K562 (cell line): ENCODE data around the gene PHTF2. TPM values are rescaled to one million over a fixed set of nuclear protein-coding genes. Genes with fewer than 3 reads are reported as not detected.
A peak's percentile ranks its signal among the peaks of the same experiment; 100 is the strongest.

Experiments used
- ELF1 ChIP-seq: fragments of 200-800 bp; sonication (Bioruptor generic); IDR thresholded peaks from 2 replicates; pipeline ENCODE4 v1.6.1; 2016; ENCODE audit warnings: missing genetic modification characterization, missing compliant biosample characterization
- FOSL1 ChIP-seq: fragments of 200-800 bp; sonication (Bioruptor generic); conservative IDR thresholded peaks from 2 replicates; pipeline ENCODE4 v1.6.1; 2016; ENCODE audit warnings: missing genetic modification characterization, missing compliant biosample characterization
- HMG20A ChIP-seq: fragments of 450-650 bp; formaldehyde crosslinking; conservative IDR thresholded peaks from 2 replicates; pipeline ENCODE4 v1.4.0; 2020; ENCODE audit warnings: mild to moderate bottlenecking, mixed read lengths
- KLF13 ChIP-seq: fragments of 450-650 bp; IDR thresholded peaks from 2 replicates; pipeline ENCODE4 v1.6.1; 2016; ENCODE audit warnings: missing genetic modification characterization, low read depth, mild to moderate bottlenecking, missing compliant biosample characterization, moderate library complexity, borderline replicate concordance
- MBD2 ChIP-seq: sonication (generic); IDR thresholded peaks from 2 replicates; pipeline ENCODE4 v1.6.1; 2016; ENCODE audit warnings: low read depth, borderline replicate concordance
- MTF1 ChIP-seq: fragments of 250-450 bp; sonication (Bioruptor Pico); IDR thresholded peaks from 2 replicates; pipeline ENCODE4 v1.9.0; 2021; ENCODE audit warnings: moderate library complexity, mild to moderate bottlenecking, inconsistent platforms, borderline replicate concordance
- MXI1 ChIP-seq: IDR thresholded peaks from 2 replicates; pipeline ENCODE4 v1.6.1; 2011; ENCODE audit warnings: low read depth, mild to moderate bottlenecking, improper control_type of control experiment, low read length
- RBM14 ChIP-seq: fragments of 200-400 bp; formaldehyde crosslinking; IDR thresholded peaks from 2 replicates; pipeline ENCODE4 v1.6.1; 2018; ENCODE audit warnings: low read depth, mild to moderate bottlenecking, low read length, moderate library complexity, borderline replicate concordance; ENCODE audit not compliant: insufficient read depth
- RBM34 ChIP-seq: fragments of 200-400 bp; formaldehyde crosslinking; IDR thresholded peaks from 2 replicates; pipeline ENCODE4 v1.6.1; 2018; ENCODE audit warnings: low read length, borderline replicate concordance; ENCODE audit not compliant: insufficient read depth
- TEAD1 ChIP-seq, 2 experiments: fragments of 450-650 bp in 1 of 2; sonication (generic) in 1 of 2; formaldehyde crosslinking; IDR thresholded peaks; 2 replicates each; pipeline versions ENCODE4 v1.4.0 to v1.8.0; 2020 to 2022; ENCODE audit warnings: mild to moderate bottlenecking in 2 of 2, missing genetic modification reagents in 1 of 2
- ZNF699 ChIP-seq: fragments of 250-450 bp; sonication (Bioruptor Pico); IDR thresholded peaks from 2 replicates; pipeline ENCODE4 v1.8.0; 2021; ENCODE audit warnings: mild to moderate bottlenecking, moderate library complexity; ENCODE audit not compliant: insufficient replicate concordance
- ZNF79 ChIP-seq: fragments of 250-450 bp; sonication (Bioruptor Pico); IDR thresholded peaks from 2 replicates; pipeline ENCODE4 v1.4.0; 2020; ENCODE audit warnings: low read depth, mild to moderate bottlenecking, moderate library complexity
- polyA plus RNA-seq, 8 experiments: library from polyadenylated mRNA; depleted of rRNA in 4 of 8; stranded (reverse) in 5 of 8; unstranded in 3 of 8; fragments of >200 nt; fragmentation: Nextera tagmentation in 2 of 8; fragmentation: Illumina TruSeq in 1 of 8; extraction: Ambion mirVana in 2 of 8; extraction: Trizol in 1 of 8; gene quantifications; 2 replicates each; pipeline versions ENCODE4 v1.2.1 to v1.2.3, GENCODE V29; 2011 to 2014; ENCODE audit warnings: inconsistent platforms in 1 of 8, missing spikeins in 1 of 8
- total RNA-seq, 7 experiments: library from RNA; depleted of rRNA in 6 of 7; stranded (reverse); fragments of >200 nt in 6 of 7; fragmentation: Illumina TruSeq in 2 of 7; extraction: Trizol in 2 of 7; gene quantifications; 2 replicates each; pipeline versions ENCODE4 v1.2.1 to v1.2.3, GENCODE V29; 2011 to 2021; ENCODE audit warnings: low replicate concordance in 1 of 7
- TF ChIP-seq, protein P1 (sequence below): IDR thresholded peaks from 2 replicates; pipeline ENCODE4 v1.6.1; 2014; ENCODE audit warnings: antibody characterized with exemption
- TF ChIP-seq, protein P2 (sequence below): IDR thresholded peaks from 3 replicates; pipeline ENCODE4 v1.6.1; 2011; ENCODE audit warnings: borderline replicate concordance, mild to moderate bottlenecking, moderate library complexity; ENCODE audit not compliant: insufficient read length; ENCODE audit errors: extremely low read depth
- TF ChIP-seq, protein P3 (sequence below): fragments of 450-650 bp; IDR thresholded peaks from 2 replicates; pipeline ENCODE4 v1.6.1; 2016; ENCODE audit warnings: mild to moderate bottlenecking
- TF ChIP-seq, protein P4 (sequence below): fragments of 250-450 bp; sonication (Bioruptor Pico); IDR thresholded peaks from 2 replicates; pipeline ENCODE4 v1.8.0; 2021; ENCODE audit warnings: borderline replicate concordance, mild to moderate bottlenecking, moderate library complexity; ENCODE audit not compliant: poor library complexity, severe bottlenecking
- TF ChIP-seq, protein P5 (sequence below): fragments of 450-650 bp; IDR thresholded peaks from 2 replicates; pipeline ENCODE4 v1.6.1; 2017; ENCODE audit warnings: antibody characterized with exemption

The PHTF2 gene
- total and polyA plus RNA-seq, 9 of the 15 experiments (the other 6 are each of a cell fraction or from before 2014, with no cell fraction given) = 17.9 to 43.6 (median 25.4) TPM

DNA sequence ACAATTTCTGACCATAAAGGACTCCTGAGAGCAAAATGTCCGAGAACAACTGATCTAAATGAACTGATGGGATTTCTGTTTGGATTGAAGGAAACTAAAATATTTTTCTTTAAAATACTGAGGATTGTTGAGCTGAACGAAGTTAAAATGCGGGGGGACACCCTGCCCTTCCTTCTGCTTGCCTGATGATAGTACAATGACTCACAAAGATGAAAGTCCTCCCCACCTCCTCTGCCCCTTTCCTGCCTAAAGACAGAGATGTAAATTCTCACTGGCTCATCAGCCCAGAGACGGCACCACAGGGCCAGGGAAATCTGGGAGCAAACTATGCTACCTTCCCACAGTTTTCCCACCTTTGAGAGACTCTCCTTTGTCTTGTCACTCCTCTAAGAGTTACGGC is 180.6 kb downstream of the PHTF2 start (continued):
- TF ChIP-seq RBM34 = no peak
- TF ChIP-seq, protein P1, sequence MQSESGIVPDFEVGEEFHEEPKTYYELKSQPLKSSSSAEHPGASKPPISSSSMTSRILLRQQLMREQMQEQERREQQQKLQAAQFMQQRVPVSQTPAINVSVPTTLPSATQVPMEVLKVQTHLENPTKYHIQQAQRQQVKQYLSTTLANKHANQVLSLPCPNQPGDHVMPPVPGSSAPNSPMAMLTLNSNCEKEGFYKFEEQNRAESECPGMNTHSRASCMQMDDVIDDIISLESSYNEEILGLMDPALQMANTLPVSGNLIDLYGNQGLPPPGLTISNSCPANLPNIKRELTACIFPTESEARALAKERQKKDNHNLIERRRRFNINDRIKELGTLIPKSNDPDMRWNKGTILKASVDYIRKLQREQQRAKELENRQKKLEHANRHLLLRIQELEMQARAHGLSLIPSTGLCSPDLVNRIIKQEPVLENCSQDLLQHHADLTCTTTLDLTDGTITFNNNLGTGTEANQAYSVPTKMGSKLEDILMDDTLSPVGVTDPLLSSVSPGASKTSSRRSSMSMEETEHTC = no peak
- TF ChIP-seq ELF1 (tag) = no peak
- no peak for TF ChIP-seq MTF1 (CRISPR knock-in tag)
- no peak for TF ChIP-seq TEAD1 (CRISPR knock-in tag; IDR thresholded peaks at IDR 0.05)
- TF ChIP-seq, protein P2, sequence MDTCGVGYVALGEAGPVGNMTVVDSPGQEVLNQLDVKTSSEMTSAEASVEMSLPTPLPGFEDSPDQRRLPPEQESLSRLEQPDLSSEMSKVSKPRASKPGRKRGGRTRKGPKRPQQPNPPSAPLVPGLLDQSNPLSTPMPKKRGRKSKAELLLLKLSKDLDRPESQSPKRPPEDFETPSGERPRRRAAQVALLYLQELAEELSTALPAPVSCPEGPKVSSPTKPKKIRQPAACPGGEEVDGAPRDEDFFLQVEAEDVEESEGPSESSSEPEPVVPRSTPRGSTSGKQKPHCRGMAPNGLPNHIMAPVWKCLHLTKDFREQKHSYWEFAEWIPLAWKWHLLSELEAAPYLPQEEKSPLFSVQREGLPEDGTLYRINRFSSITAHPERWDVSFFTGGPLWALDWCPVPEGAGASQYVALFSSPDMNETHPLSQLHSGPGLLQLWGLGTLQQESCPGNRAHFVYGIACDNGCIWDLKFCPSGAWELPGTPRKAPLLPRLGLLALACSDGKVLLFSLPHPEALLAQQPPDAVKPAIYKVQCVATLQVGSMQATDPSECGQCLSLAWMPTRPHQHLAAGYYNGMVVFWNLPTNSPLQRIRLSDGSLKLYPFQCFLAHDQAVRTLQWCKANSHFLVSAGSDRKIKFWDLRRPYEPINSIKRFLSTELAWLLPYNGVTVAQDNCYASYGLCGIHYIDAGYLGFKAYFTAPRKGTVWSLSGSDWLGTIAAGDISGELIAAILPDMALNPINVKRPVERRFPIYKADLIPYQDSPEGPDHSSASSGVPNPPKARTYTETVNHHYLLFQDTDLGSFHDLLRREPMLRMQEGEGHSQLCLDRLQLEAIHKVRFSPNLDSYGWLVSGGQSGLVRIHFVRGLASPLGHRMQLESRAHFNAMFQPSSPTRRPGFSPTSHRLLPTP = no peak
- TF ChIP-seq MXI1 = no peak
- no peak for TF ChIP-seq RBM14
- no peak for TF ChIP-seq HMG20A (CRISPR knock-in tag)
- no peak for TF ChIP-seq ZNF79
- TF ChIP-seq, protein P3, sequence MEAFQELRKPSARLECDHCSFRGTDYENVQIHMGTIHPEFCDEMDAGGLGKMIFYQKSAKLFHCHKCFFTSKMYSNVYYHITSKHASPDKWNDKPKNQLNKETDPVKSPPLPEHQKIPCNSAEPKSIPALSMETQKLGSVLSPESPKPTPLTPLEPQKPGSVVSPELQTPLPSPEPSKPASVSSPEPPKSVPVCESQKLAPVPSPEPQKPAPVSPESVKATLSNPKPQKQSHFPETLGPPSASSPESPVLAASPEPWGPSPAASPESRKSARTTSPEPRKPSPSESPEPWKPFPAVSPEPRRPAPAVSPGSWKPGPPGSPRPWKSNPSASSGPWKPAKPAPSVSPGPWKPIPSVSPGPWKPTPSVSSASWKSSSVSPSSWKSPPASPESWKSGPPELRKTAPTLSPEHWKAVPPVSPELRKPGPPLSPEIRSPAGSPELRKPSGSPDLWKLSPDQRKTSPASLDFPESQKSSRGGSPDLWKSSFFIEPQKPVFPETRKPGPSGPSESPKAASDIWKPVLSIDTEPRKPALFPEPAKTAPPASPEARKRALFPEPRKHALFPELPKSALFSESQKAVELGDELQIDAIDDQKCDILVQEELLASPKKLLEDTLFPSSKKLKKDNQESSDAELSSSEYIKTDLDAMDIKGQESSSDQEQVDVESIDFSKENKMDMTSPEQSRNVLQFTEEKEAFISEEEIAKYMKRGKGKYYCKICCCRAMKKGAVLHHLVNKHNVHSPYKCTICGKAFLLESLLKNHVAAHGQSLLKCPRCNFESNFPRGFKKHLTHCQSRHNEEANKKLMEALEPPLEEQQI = no peak
- TF ChIP-seq MBD2 = no peak
- no peak for TF ChIP-seq ZNF699
- peak; percentile 79 for TF ChIP-seq FOSL1 (tag)
- no peak for TF ChIP-seq KLF13 (tag)
- TF ChIP-seq, protein P4, sequence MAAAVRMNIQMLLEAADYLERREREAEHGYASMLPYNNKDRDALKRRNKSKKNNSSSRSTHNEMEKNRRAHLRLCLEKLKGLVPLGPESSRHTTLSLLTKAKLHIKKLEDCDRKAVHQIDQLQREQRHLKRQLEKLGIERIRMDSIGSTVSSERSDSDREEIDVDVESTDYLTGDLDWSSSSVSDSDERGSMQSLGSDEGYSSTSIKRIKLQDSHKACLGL = no peak
- TF ChIP-seq, protein P5, sequence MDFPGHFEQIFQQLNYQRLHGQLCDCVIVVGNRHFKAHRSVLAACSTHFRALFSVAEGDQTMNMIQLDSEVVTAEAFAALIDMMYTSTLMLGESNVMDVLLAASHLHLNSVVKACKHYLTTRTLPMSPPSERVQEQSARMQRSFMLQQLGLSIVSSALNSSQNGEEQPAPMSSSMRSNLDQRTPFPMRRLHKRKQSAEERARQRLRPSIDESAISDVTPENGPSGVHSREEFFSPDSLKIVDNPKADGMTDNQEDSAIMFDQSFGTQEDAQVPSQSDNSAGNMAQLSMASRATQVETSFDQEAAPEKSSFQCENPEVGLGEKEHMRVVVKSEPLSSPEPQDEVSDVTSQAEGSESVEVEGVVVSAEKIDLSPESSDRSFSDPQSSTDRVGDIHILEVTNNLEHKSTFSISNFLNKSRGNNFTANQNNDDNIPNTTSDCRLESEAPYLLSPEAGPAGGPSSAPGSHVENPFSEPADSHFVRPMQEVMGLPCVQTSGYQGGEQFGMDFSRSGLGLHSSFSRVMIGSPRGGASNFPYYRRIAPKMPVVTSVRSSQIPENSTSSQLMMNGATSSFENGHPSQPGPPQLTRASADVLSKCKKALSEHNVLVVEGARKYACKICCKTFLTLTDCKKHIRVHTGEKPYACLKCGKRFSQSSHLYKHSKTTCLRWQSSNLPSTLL = no peak
